Colonic mucosa (tissue), 4 donors: ENCODE results near the gene DNM2. TPM values are rescaled to one million over a fixed set of nuclear protein-coding genes. Genes with fewer than 3 reads are reported as not detected.
"Not testable (repeated sequence)": the region's sequence is repeated elsewhere in the genome, so short reads cannot be mapped to it uniquely, and the experiment has no call there.

Experiments used
- DNase-seq: peaks from one replicate; pipeline ENCODE4 v3.0.0-alpha.2; 2020
- H3K27ac ChIP-seq: fragments of 200-600 bp; one replicate; pipeline ENCODE4 v1.8.0; 2021
- H3K27me3 ChIP-seq: fragments of 200-600 bp; one replicate; pipeline ENCODE4 v1.8.0; 2021
- H3K36me3 ChIP-seq: fragments of 200-600 bp; one replicate; pipeline ENCODE4 v1.8.0; 2021
- H3K4me1 ChIP-seq: fragments of 200-600 bp; one replicate; pipeline ENCODE4 v1.8.0; 2021; ENCODE audit warnings: mild to moderate bottlenecking
- H3K4me3 ChIP-seq: fragments of 200-600 bp; one replicate; pipeline ENCODE4 v1.8.0; 2021
- H3K9ac ChIP-seq, 2 donors: one replicate each; pipeline ENCODE4 v1.7.0; 2013; ENCODE audit warnings: control low read depth in 2 of 2, low read depth in 2 of 2, low read length in 2 of 2
- H3K9me3 ChIP-seq: fragments of 200-600 bp; one replicate; pipeline ENCODE4 v1.8.0; 2021
- CTCF ChIP-seq: fragments of 200-600 bp; IDR thresholded peaks from one replicate; pipeline ENCODE4 v1.8.0; 2022; ENCODE audit warnings: antibody characterized with exemption, mild to moderate bottlenecking
- intact Hi-C: fragments of 100-400 bp; cut with DNase I; formaldehyde crosslinking; loops from one replicate; pipeline ENCODE4 v1.14.1; 2022
- microRNA-seq: library from miRNA; unstranded; fragments of <30 nt; microRNA quantifications from one replicate; pipeline ENCODE4, GENCODE V29; 2019
- total RNA-seq, 2 donors: library from RNA; stranded (reverse); fragmentation: NEBNext Ultra II Directional in 1 of 2; extraction: Animal tissue kit (Norgen Biotek cat#: 25700) in 1 of 2; gene quantifications; one replicate each; pipeline ENCODE4 v1.2.1, GENCODE V29; 2021
- donor health status: healthy.
- donor health status: DM: no; HTN: no; CAD: no.
- donor health status: DM: no; HTN: no; CAD: no.

The DNM2 gene
- total RNA-seq, 2 donors from 2014 or later, result 450 to 461 TPM

- intact Hi-C loops, result no loop called here
- no peak overlapping the region for H3K27ac ChIP-seq
Observed at GRCh38 chr19:10876459-10877240, 158.8 kb downstream of the DNM2 start.

GRCh38 chr19:10877608-10878007 lies 159.7 kb downstream of the DNM2 start:
- H3K27ac ChIP-seq, H3K27me3 ChIP-seq, H3K4me3 ChIP-seq, DNase-seq, H3K9ac ChIP-seq, intact Hi-C loops, H3K36me3 ChIP-seq, H3K4me1 ChIP-seq, H3K9me3 ChIP-seq: not testable (repeated sequence)

More at GRCh38 chr19:10876459-10877240, 158.8 kb downstream of the DNM2 start:
- H3K27me3 ChIP-seq, result no peaks in the 10 kb centered on the region
- no peak for TF ChIP-seq CTCF
- no peak overlapping the region for H3K9ac ChIP-seq
- H3K4me3 ChIP-seq, result no peak overlapping the region
- no peaks in the 10 kb centered on the region for H3K36me3 ChIP-seq
- H3K9me3 ChIP-seq, result no peaks in the 10 kb centered on the region
- H3K4me1 ChIP-seq, result peaks cover 9% of the 10 kb centered on the region
- no peak for DNase-seq

GRCh38 chr19:10878253-10878652 lies 160.4 kb downstream of the DNM2 start:
- Histone ChIP-seq H3K4me1 (peaks cover 9% of the 10 kb centered on the region), H3K4me3 (no peak overlapping the region), H3K27ac (peak overlapping the region; percentile 39), H3K36me3 (no peaks in the 10 kb centered on the region), H3K27me3 (no peaks in the 10 kb centered on the region), H3K9ac (no peak overlapping the region), H3K9me3 (no peaks in the 10 kb centered on the region)
- no peak for TF ChIP-seq CTCF
- intact Hi-C loops, result no loop called here
- DNase-seq, result no peak

Small RNA genes within 50 kb of the gene (microRNA-seq; reads per million reads assigned to microRNA genes)
- 14.9 reads per million, percentile 24 among the genes with 10 or more reads in this experiment for gene MIR199A1
- gene MIR4748, result not detected
- not detected for gene MIR638
- 2.8 reads per million for gene MIR6793

Other genes starting within 250 kb of the DNM2 start
- gene KEAP1, start 214.7 kb upstream of the DNM2 start, total RNA-seq, result 10 to 100 TPM; 53.2 to 87.3 TPM
- not detected for gene S1PR5, start 200.6 kb upstream of the DNM2 start, total RNA-seq
- 10 to 100 TPM; 69.0 to 89.9 TPM for gene ATG4D, start 174.2 kb upstream of the DNM2 start, total RNA-seq
- 10 to 100 TPM; 11.0 to 27.2 TPM for gene KRI1, start 152.1 kb upstream of the DNM2 start, total RNA-seq
- 10 to 100 TPM; 11.1 to 13.4 TPM for gene CDKN2D, start 149.1 kb upstream of the DNM2 start, total RNA-seq
- 100 to 1,000 TPM; 149 to 172 TPM for gene AP1M2, start 130.8 kb upstream of the DNM2 start, total RNA-seq
- 100 to 1,000 TPM in 1 of 2 donors, 10 to 100 TPM in 1; 87.1 to 137 TPM for gene SLC44A2, start 92.5 kb upstream of the DNM2 start, total RNA-seq
- gene ILF3, start 63.7 kb upstream of the DNM2 start, total RNA-seq, result 100 to 1,000 TPM; 143 to 271 TPM
- 10 to 100 TPM; 74.9 to 94.1 TPM for gene QTRT1, start 16.6 kb upstream of the DNM2 start, total RNA-seq
- gene TMED1, start 118.1 kb downstream of the DNM2 start, total RNA-seq, result 10 to 100 TPM; 21.2 to 22.5 TPM
- 1 to 10 TPM in 1 of 2 donors, under 1 TPM in 1; 0.77 to 1.5 TPM for gene C19orf38, start 130.3 kb downstream of the DNM2 start, total RNA-seq
- 10 to 100 TPM; 53.3 to 75.9 TPM for gene CARM1, start 153.5 kb downstream of the DNM2 start, total RNA-seq
- gene YIPF2, start 210.6 kb downstream of the DNM2 start, total RNA-seq, result 10 to 100 TPM; 64.4 to 71.3 TPM
- gene TIMM29, start 210.7 kb downstream of the DNM2 start, total RNA-seq, result 10 to 100 TPM; 25.5 to 31.5 TPM
- gene SMARCA4, start 243.0 kb downstream of the DNM2 start, total RNA-seq, result 100 to 1,000 TPM in 1 of 2 donors, 10 to 100 TPM in 1; 73.8 to 141 TPM